HCT116 (cell line): Measurements from ENCODE around the gene ELANE. TPM values are rescaled to one million over a fixed set of nuclear protein-coding genes. Genes with fewer than 3 reads are reported as not detected.

ENCODE experiments used
- ATAC-seq: fragments of 200-7000 bp; cut with Tn5 transposase; 2 replicates; pipeline ENCODE4 v1.9.1; 2020; ENCODE audit warnings: mild to moderate bottlenecking, moderate library complexity
- BruUV-seq: library from RNA; stranded (reverse); fragments of 400-500 nt; replicated peaks from 2 replicates; lab custom pipeline; 2021; lab: Mats Ljungman, UMichigan
- CTCF ChIA-PET: fragments of 300-600 bp; sonication (Branson Sonifier 250); formaldehyde crosslinking; loops from one replicate; lab custom pipeline; 2021; ENCODE audit warnings: antibody characterized with exemption; lab: Charles Lee
- POLR2A ChIA-PET: fragments of 300-600, 350-600 bp; sonication (Branson Sonifier 250); formaldehyde crosslinking; loops from one replicate; lab custom pipeline; 2021; ENCODE audit warnings: antibody characterized with exemption; lab: Charles Lee
- RAD21 ChIA-PET, 2 experiments: fragments of 300-600 bp; sonication (Branson Sonifier 250); formaldehyde crosslinking; loops; one replicate each; lab custom pipeline; 2023; ENCODE audit warnings: low total read pairs in 2 of 2; ENCODE audit not compliant: uncharacterized antibody in 2 of 2, unreplicated experiment in 2 of 2, low non-redundant PET in 1 of 2; lab: Charles Lee
- DNase-seq: peaks from one replicate; pipeline ENCODE4 v3.0.0-alpha.2; 2010; ENCODE audit warnings: low read depth, low spot score
- H2AFZ ChIP-seq: fragments of 200-600 bp; shearing (Covaris generic), sonication (generic); 2 replicates; pipeline ENCODE4 v1.6.1; 2017; ENCODE audit warnings: low read depth, mixed run types, mixed read lengths, antibody characterized with exemption, low read length; ENCODE audit not compliant: poor library complexity, severe bottlenecking
- H3K27ac ChIP-seq: 2 replicates; pipeline ENCODE4 v1.5.1; 2012; ENCODE audit warnings: low read depth, low read length
- H3K27me3 ChIP-seq: fragments of 200-600 bp; sonication (generic); 2 replicates; pipeline ENCODE4 v1.6.1; 2016; ENCODE audit warnings: mixed run types, low read length, mixed read lengths; ENCODE audit not compliant: insufficient read depth
- H3K36me3 ChIP-seq, 2 experiments: fragments of 200-500 bp in 1 of 2; fragments of 200-600 bp in 1 of 2; sonication (Bioruptor generic) in 1 of 2; sonication (generic) in 1 of 2; 2 replicates each; pipeline versions ENCODE4 v1.5.1 to v1.6.1; 2014 to 2016; ENCODE audit warnings: low read length in 2 of 2, inconsistent platforms in 1 of 2, mixed read lengths in 1 of 2, mixed run types in 1 of 2; ENCODE audit not compliant: insufficient read depth in 2 of 2, control insufficient read depth in 1 of 2
- H3K4me1 ChIP-seq, 2 experiments: fragments of 200-600 bp in 1 of 2; sonication (generic) in 1 of 2; 2 replicates each; pipeline versions ENCODE4 v1.5.1 to v1.6.1; 2012 to 2017; ENCODE audit warnings: low read length in 2 of 2, inconsistent platforms in 1 of 2, mild to moderate bottlenecking in 1 of 2, mixed read lengths in 1 of 2, mixed run types in 1 of 2, moderate library complexity in 1 of 2; ENCODE audit not compliant: insufficient read depth in 2 of 2, control insufficient read depth in 1 of 2
- H3K4me2 ChIP-seq: fragments of 200-600 bp; sonication (generic); 2 replicates; pipeline ENCODE4 v1.6.1; 2017; ENCODE audit warnings: mixed run types, low read length, mixed read lengths
- H3K4me3 ChIP-seq, 2 experiments: fragments of 200-600 bp in 1 of 2; sonication (generic) in 1 of 2; replicated peaks in 1 of 2; 2 replicates each; pipeline ENCODE4 v1.5.1; 2011 to 2016; ENCODE audit warnings: low read length in 2 of 2, control low read depth in 1 of 2, low read depth in 1 of 2, mild to moderate bottlenecking in 1 of 2, mixed read lengths in 1 of 2, mixed run types in 1 of 2
- H3K79me2 ChIP-seq: fragments of 200-600 bp; sonication (generic); 2 replicates; pipeline ENCODE4 v1.6.1; 2017; ENCODE audit warnings: mild to moderate bottlenecking, mixed run types, low read length, moderate library complexity, mixed read lengths; ENCODE audit not compliant: insufficient read depth
- H3K9ac ChIP-seq: fragments of 200-600 bp; sonication (generic); 2 replicates; pipeline ENCODE4 v1.6.1; 2016; ENCODE audit warnings: low read length, mixed read lengths
- H3K9me2 ChIP-seq: fragments of 200-600 bp; sonication (generic), shearing (Covaris generic); 2 replicates; pipeline ENCODE4 v1.6.1; 2017; ENCODE audit warnings: mixed run types, mild to moderate bottlenecking, moderate library complexity; ENCODE audit not compliant: insufficient read depth
- H3K9me3 ChIP-seq, 2 experiments: fragments of 200-500 bp in 1 of 2; fragments of 200-600 bp in 1 of 2; sonication (Bioruptor generic) in 1 of 2; sonication (generic) in 1 of 2; 2 replicates each; pipeline ENCODE4 v1.6.1; 2014 to 2017; ENCODE audit warnings: low read length in 2 of 2, mixed read lengths in 2 of 2, inconsistent platforms in 1 of 2, low read depth in 1 of 2, mild to moderate bottlenecking in 1 of 2, mixed run types in 1 of 2, moderate library complexity in 1 of 2; ENCODE audit not compliant: control insufficient read depth in 1 of 2, insufficient read depth in 1 of 2
- H4K20me1 ChIP-seq: fragments of 200-600 bp; sonication (generic), shearing (Covaris generic); 2 replicates; pipeline ENCODE4 v1.6.1; 2017; ENCODE audit warnings: mixed run types, mild to moderate bottlenecking, moderate library complexity; ENCODE audit not compliant: insufficient read depth
- ATF3 ChIP-seq: IDR thresholded peaks from 2 replicates; pipeline ENCODE4 v1.6.1; 2012
- CBX3 ChIP-seq: IDR thresholded peaks from 2 replicates; pipeline ENCODE4 v1.6.1; 2012; ENCODE audit warnings: low read depth
- CTCF ChIP-seq, 3 experiments: fragments of 200-600 bp in 1 of 3; sonication (generic) in 1 of 3; IDR thresholded peaks in 2 of 3; conservative IDR thresholded peaks in 1 of 3; 2 replicates each; pipeline ENCODE4 v1.5.1; 2012 to 2017; ENCODE audit warnings: low read depth in 2 of 3, low read length in 2 of 3, antibody characterized with exemption in 1 of 3, borderline replicate concordance in 1 of 3, control low read depth in 1 of 3, mild to moderate bottlenecking in 1 of 3, mixed read lengths in 1 of 3, mixed run types in 1 of 3, moderate library complexity in 1 of 3; ENCODE audit not compliant: insufficient read depth in 1 of 3
- EGR1 ChIP-seq: IDR thresholded peaks from 2 replicates; pipeline ENCODE4 v1.6.1; 2012; ENCODE audit warnings: low read depth
- ELF1 ChIP-seq: IDR thresholded peaks from 2 replicates; pipeline ENCODE4 v1.6.1; 2012; ENCODE audit warnings: low read depth, borderline replicate concordance
- EZH2 ChIP-seq: fragments of 200-600 bp; sonication (generic); IDR thresholded peaks from 2 replicates; pipeline ENCODE4 v1.6.1; 2017; ENCODE audit warnings: antibody characterized with exemption, mixed run types
- EZH2phosphoT487 ChIP-seq: fragments of 200-600 bp; IDR thresholded peaks from 2 replicates; pipeline ENCODE4 v1.6.1; 2018; ENCODE audit warnings: antibody characterized with exemption, borderline replicate concordance
- POLR2A ChIP-seq: IDR thresholded peaks from 2 replicates; pipeline ENCODE4 v1.7.0; 2011; ENCODE audit warnings: borderline replicate concordance; ENCODE audit not compliant: insufficient read depth, insufficient read length; ENCODE audit errors: extremely low read depth
- POLR2AphosphoS5 ChIP-seq: IDR thresholded peaks from 2 replicates; pipeline ENCODE4 v1.6.1; 2011; ENCODE audit warnings: mild to moderate bottlenecking, low read depth, low read length, moderate library complexity
- SP1 ChIP-seq: IDR thresholded peaks from 2 replicates; pipeline ENCODE4 v1.6.1; 2012; ENCODE audit warnings: low read depth
- intact Hi-C: fragments of 100-400 bp; cut with micrococcal nuclease; formaldehyde crosslinking; loops from 2 replicates; pipeline ENCODE4 v1.10.0; 2022
- total RNA-seq: library from RNA; stranded (reverse); gene quantifications from one replicate; pipeline ENCODE4 v1.2.1, GENCODE V29; 2021; ENCODE audit not compliant: unreplicated experiment

ELANE gene
- total RNA-seq, 1 experiment from 2014 or later: not detected

- TF ChIP-seq ATF3: no peak
- peak; percentile 36 for TF ChIP-seq POLR2AphosphoS5
- Histone ChIP-seq H3K4me3 (no peak overlapping the region), H3K4me2 (no peak overlapping the region), H2AFZ (no peak overlapping the region), H3K79me2 (no peaks in the 10 kb centered on the region), H3K9me3 (no peaks in the 10 kb centered on the region), H4K20me1 (no peaks in the 10 kb centered on the region), H3K27me3 (no peaks in the 10 kb centered on the region), H3K4me1 (peaks cover 9 to 18% of the 10 kb centered on the region in 2 experiments), H3K9me2 (no peaks in the 10 kb centered on the region), H3K27ac (no peak overlapping the region; the same call in 1 of the 2 replicates), H3K9ac (no peak overlapping the region), H3K36me3 (peaks cover 4 to 10% of the 10 kb centered on the region in 2 experiments; a peak in 2 of 4 replicates)
- BruUV-seq: no TSS peak
- ATAC-seq (no peak), DNase-seq (no peak)
- ChIA-PET CTCF (interaction anchor here (0.6 kb wide), 1 partner anchor 108 kb away, joined by 4 read pairs; no protein-coding TSS in a partner anchor), RAD21 (interaction anchor here in 1 of 2 experiments (0.6 kb wide), 1 partner anchor 18 kb away, joined by 3 read pairs; no protein-coding TSS in a partner anchor), POLR2A (no interaction called here)
- intact Hi-C loops: no loop called here
These were observed 23.3 kb downstream of the ELANE start for GRCh38 chr19:875265-875879.

- H2AFZ ChIP-seq: no peak overlapping the region
- no peaks in the 10 kb centered on the region for H4K20me1 ChIP-seq
- no peak overlapping the region for H3K9ac ChIP-seq
- no peaks in the 10 kb centered on the region for H3K79me2 ChIP-seq
- H3K36me3 ChIP-seq: peaks cover 0 to 6% of the 10 kb centered on the region in 2 experiments; a peak in 1 of 4 replicates
- no peak for ATAC-seq
- no TSS peak for BruUV-seq
- CTCF ChIA-PET: no interaction called here
- RAD21 ChIA-PET: no interaction called here
- intact Hi-C loops: no loop called here
- TF ChIP-seq EGR1: no peak
- TF ChIP-seq CBX3: no peak
- TF ChIP-seq EZH2phosphoT487: no peak
- TF ChIP-seq CTCF (IDR thresholded peaks at IDR 0.05 in 2 of 3, conservative IDR thresholded peaks at IDR 0.05 in 1 of 3; ENCODE audit: borderline replicate concordance in 1 of 3, insufficient read depth in 1 of 3, low read depth in 2 of 3, low read length in 2 of 3): no peak
- no peak for TF ChIP-seq ELF1
- TF ChIP-seq SP1: no peak
- TF ChIP-seq POLR2A: no peak
- TF ChIP-seq EZH2: no peak
- TF ChIP-seq ATF3: no peak
- no peak overlapping the region for H3K4me2 ChIP-seq
- peaks cover 9 to 18% of the 10 kb centered on the region in 2 experiments for H3K4me1 ChIP-seq
- no peaks in the 10 kb centered on the region for H3K27me3 ChIP-seq
- H3K9me2 ChIP-seq: no peaks in the 10 kb centered on the region
- no peak for DNase-seq
- H3K4me3 ChIP-seq: no peak overlapping the region
- no peaks in the 10 kb centered on the region for H3K9me3 ChIP-seq
- no peak overlapping the region for H3K27ac ChIP-seq
- POLR2A ChIA-PET: no interaction called here
These were observed 24.0 kb downstream of the ELANE start for GRCh38 chr19:876089-876488.
